Neuron (in vitro differentiated cells): ENCODE measurements around the gene RIMBP2.

Source experiments
- H2AFZ ChIP-seq: one replicate; pipeline ENCODE4 v1.6.1; 2013; ENCODE audit warnings: low read depth, mild to moderate bottlenecking, inconsistent platforms, low read length, moderate library complexity
- H3K27me3 ChIP-seq: one replicate; pipeline ENCODE4 v1.6.1; 2013; ENCODE audit warnings: low read length; ENCODE audit not compliant: insufficient read depth
- H3K36me3 ChIP-seq: one replicate; pipeline ENCODE4 v1.6.1; 2013; ENCODE audit warnings: low read length; ENCODE audit not compliant: insufficient read depth
- H3K4me1 ChIP-seq: one replicate; pipeline ENCODE4 v1.6.1; 2013; ENCODE audit warnings: low read length; ENCODE audit not compliant: insufficient read depth
- H3K4me3 ChIP-seq: 2 replicates; pipeline ENCODE4 v1.5.1; 2013; ENCODE audit warnings: mild to moderate bottlenecking, low read length, moderate library complexity
- H3K9me3 ChIP-seq: one replicate; pipeline ENCODE4 v1.6.1; 2013; ENCODE audit warnings: low read length

Gene RIMBP2

GRCh38 chr12:130396667-130397066 is 319.4 kb downstream of the RIMBP2 start:
- Histone ChIP-seq H2AFZ (no peak overlapping the region), H3K9me3 (no peaks in the 10 kb centered on the region), H3K4me3 (no peak overlapping the region), H3K4me1 (no peaks in the 10 kb centered on the region), H3K27me3 (no peaks in the 10 kb centered on the region), H3K36me3 (no peaks in the 10 kb centered on the region)

- H3K9me3 ChIP-seq: no peaks in the 10 kb centered on the region
- no peaks in the 10 kb centered on the region for H3K36me3 ChIP-seq
- no peak overlapping the region for H2AFZ ChIP-seq
- no peaks in the 10 kb centered on the region for H3K27me3 ChIP-seq
- H3K4me3 ChIP-seq: no peak overlapping the region
- no peaks in the 10 kb centered on the region for H3K4me1 ChIP-seq
Measured at GRCh38 chr12:130394906-130395305, 321.2 kb downstream of the RIMBP2 start.

- Histone ChIP-seq H2AFZ (no peak overlapping the region), H3K9me3 (no peaks in the 10 kb centered on the region), H3K4me3 (no peak overlapping the region), H3K27me3 (no peaks in the 10 kb centered on the region), H3K4me1 (no peaks in the 10 kb centered on the region), H3K36me3 (no peaks in the 10 kb centered on the region)
Measured at GRCh38 chr12:130391186-130391585, 324.9 kb downstream of the RIMBP2 start.

GRCh38 chr12:130385193-130385592 is 330.9 kb downstream of the RIMBP2 start:
- Histone ChIP-seq H3K4me3 (no peak overlapping the region), H3K4me1 (no peaks in the 10 kb centered on the region), H3K27me3 (no peaks in the 10 kb centered on the region), H3K36me3 (no peaks in the 10 kb centered on the region), H3K9me3 (no peaks in the 10 kb centered on the region), H2AFZ (no peak overlapping the region)

- Histone ChIP-seq H3K4me1 (no peaks in the 10 kb centered on the region), H3K36me3 (no peaks in the 10 kb centered on the region), H3K4me3 (no peak overlapping the region), H2AFZ (no peak overlapping the region), H3K27me3 (no peaks in the 10 kb centered on the region), H3K9me3 (no peaks in the 10 kb centered on the region)
Measured at GRCh38 chr12:130384234-130384633, 331.9 kb downstream of the RIMBP2 start.

- no peaks in the 10 kb centered on the region for H3K9me3 ChIP-seq
- no peaks in the 10 kb centered on the region for H3K36me3 ChIP-seq
- peaks cover under 1% of the 10 kb centered on the region for H3K27me3 ChIP-seq
- no peaks in the 10 kb centered on the region for H3K4me1 ChIP-seq
- no peak overlapping the region for H2AFZ ChIP-seq
- H3K4me3 ChIP-seq: no peak overlapping the region
Measured at GRCh38 chr12:130382818-130383217, 333.3 kb downstream of the RIMBP2 start.

GRCh38 chr12:130375296-130376287 is 340.5 kb downstream of the RIMBP2 start:
- no peaks in the 10 kb centered on the region for H3K9me3 ChIP-seq
- no peaks in the 10 kb centered on the region for H3K4me1 ChIP-seq
- H3K36me3 ChIP-seq: no peaks in the 10 kb centered on the region
- H3K4me3 ChIP-seq: no peak overlapping the region
- peaks cover 9% of the 10 kb centered on the region for H3K27me3 ChIP-seq
- no peak overlapping the region for H2AFZ ChIP-seq

GRCh38 chr12:130374083-130374482 is 342.0 kb downstream of the RIMBP2 start:
- H3K4me1 ChIP-seq: no peaks in the 10 kb centered on the region
- H3K27me3 ChIP-seq: peaks cover 9% of the 10 kb centered on the region
- H3K4me3 ChIP-seq: no peak overlapping the region
- H3K9me3 ChIP-seq: no peaks in the 10 kb centered on the region
- H3K36me3 ChIP-seq: no peaks in the 10 kb centered on the region
- no peak overlapping the region for H2AFZ ChIP-seq

GRCh38 chr12:130372936-130373335 is 343.2 kb downstream of the RIMBP2 start:
- H3K27me3 ChIP-seq: peaks cover 9% of the 10 kb centered on the region
- no peaks in the 10 kb centered on the region for H3K4me1 ChIP-seq
- H2AFZ ChIP-seq: no peak overlapping the region
- no peaks in the 10 kb centered on the region for H3K36me3 ChIP-seq
- H3K9me3 ChIP-seq: no peaks in the 10 kb centered on the region
- H3K4me3 ChIP-seq: no peak overlapping the region

- Histone ChIP-seq H3K27me3 (peaks cover 5% of the 10 kb centered on the region), H3K4me3 (no peak overlapping the region), H3K4me1 (no peaks in the 10 kb centered on the region), H2AFZ (no peak overlapping the region), H3K36me3 (no peaks in the 10 kb centered on the region), H3K9me3 (no peaks in the 10 kb centered on the region)
Measured at GRCh38 chr12:130371296-130371695, 344.8 kb downstream of the RIMBP2 start.

GRCh38 chr12:130369816-130370215 is 346.3 kb downstream of the RIMBP2 start:
- no peak overlapping the region for H3K4me3 ChIP-seq
- H2AFZ ChIP-seq: no peak overlapping the region
- H3K4me1 ChIP-seq: no peaks in the 10 kb centered on the region
- no peaks in the 10 kb centered on the region for H3K9me3 ChIP-seq
- H3K36me3 ChIP-seq: no peaks in the 10 kb centered on the region
- H3K27me3 ChIP-seq: peaks cover 5% of the 10 kb centered on the region

GRCh38 chr12:130367523-130367922 is 348.6 kb downstream of the RIMBP2 start:
- H3K27me3 ChIP-seq: peaks cover 5% of the 10 kb centered on the region
- H2AFZ ChIP-seq: no peak overlapping the region

GRCh38 chr12:130367003-130367402 is 349.1 kb downstream of the RIMBP2 start:
- Histone ChIP-seq H3K36me3 (no peaks in the 10 kb centered on the region), H3K4me1 (no peaks in the 10 kb centered on the region), H3K4me3 (no peak overlapping the region), H3K9me3 (no peaks in the 10 kb centered on the region), H2AFZ (no peak overlapping the region), H3K27me3 (peaks cover 5% of the 10 kb centered on the region)

More at GRCh38 chr12:130367523-130367922, 348.6 kb downstream of the RIMBP2 start:
- H3K4me1 ChIP-seq: no peaks in the 10 kb centered on the region
- H3K36me3 ChIP-seq: no peaks in the 10 kb centered on the region
- H3K4me3 ChIP-seq: no peak overlapping the region
- H3K9me3 ChIP-seq: no peaks in the 10 kb centered on the region
